T-helper 2 cell treated with Interferon-gamma antibody and Interleukin-4, amounts not matched to agents 100 ng/mL and 5 ng/mL, for 36 hours (primary cell): ENCODE results near the gene OR52E4. TPM values are rescaled to one million over a fixed set of nuclear protein-coding genes. Genes with fewer than 3 reads are reported as not detected.

Source experiments
- intact Hi-C: fragments of 100-400 bp; cut with micrococcal nuclease; formaldehyde crosslinking; loops from one replicate; pipeline ENCODE4 v1.15.1; 2023
- total RNA-seq: library from RNA; stranded (reverse); gene quantifications from 2 replicates; pipeline ENCODE4 v1.2.3, GENCODE V29; 2022

OR52E4 gene
- total RNA-seq, result not detected in 2 replicates

DNA sequence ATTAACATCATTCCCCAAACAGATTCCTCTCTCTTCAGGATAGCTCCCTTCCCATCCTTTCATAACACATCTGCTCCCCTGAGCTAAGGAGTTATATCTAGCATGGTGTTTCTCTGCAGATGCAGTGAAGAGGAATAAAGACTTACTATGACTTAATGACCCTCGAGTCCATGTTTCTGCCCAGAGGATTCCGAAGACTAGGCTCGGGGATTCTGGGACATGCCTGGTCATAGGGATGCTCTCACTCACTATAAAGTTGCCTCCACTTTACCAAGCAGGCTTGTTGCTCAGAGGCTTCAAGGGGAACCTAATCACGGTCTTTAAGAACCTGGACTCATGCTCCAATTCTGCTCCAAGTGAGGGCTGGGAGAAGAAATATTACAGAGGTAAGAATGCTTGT is at the start of gene OR52E4:
TSS of gene OR52E4 (plus strand) at position 301 of the 400 bp plus-strand sequence. CDS start 3,664 bp downstream, outside the sequence.
- intact Hi-C loops, result no loop called here

- intact Hi-C loops, result no loop called here
Measured at GRCh38 chr11:5831196-5831829, 49.1 kb upstream of the OR52E4 start.

GRCh38 chr11:5833446-5833845 is 47.0 kb upstream of the OR52E4 start:
- intact Hi-C loops, result no loop called here

DNA sequence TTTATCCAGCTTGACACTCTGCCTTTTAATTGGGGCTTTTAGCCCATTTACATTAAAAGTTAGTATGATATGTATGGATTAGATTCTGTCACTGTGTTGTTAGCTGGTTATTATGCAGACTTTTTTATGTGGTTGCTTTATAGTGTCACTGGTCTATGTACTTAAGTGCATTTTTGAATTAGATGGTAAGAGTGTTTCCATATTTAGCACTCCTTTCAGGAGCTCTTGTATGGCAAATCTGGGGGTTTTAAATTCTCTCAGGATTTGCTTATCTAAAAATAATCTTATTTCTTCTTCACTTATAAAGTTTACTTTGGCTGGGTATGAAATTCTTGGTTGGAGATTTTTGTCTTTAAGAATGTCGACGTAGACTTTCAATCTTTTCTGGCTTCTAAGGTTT is 42.7 kb upstream of the OR52E4 start:
- intact Hi-C loops, result no loop called here

DNA sequence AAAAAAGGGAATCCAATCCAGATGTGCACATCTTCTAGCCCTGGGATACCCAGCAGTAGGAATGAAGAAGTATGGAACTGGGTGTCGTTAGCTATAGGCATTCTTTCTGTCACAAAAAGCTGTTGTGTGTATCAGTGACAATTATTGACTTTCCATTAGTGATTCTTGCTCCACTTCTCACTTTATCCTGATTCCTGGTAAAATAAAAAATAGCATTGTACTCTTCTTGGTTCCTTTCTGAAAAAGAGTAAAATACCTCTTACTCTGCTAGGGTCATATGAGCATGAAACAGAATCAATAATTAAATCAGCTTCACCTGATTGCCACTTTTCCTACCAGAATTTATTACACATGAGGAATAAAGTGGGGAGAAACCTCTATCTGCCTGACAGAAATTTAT is 38.6 kb upstream of the OR52E4 start, which contains the start of gene OR52E6:
TSS of gene OR52E6 (minus strand) at position 101 of the 400 bp plus-strand sequence. CDS start at position 101, 0 bp downstream.
- intact Hi-C loops, result no loop called here

DNA sequence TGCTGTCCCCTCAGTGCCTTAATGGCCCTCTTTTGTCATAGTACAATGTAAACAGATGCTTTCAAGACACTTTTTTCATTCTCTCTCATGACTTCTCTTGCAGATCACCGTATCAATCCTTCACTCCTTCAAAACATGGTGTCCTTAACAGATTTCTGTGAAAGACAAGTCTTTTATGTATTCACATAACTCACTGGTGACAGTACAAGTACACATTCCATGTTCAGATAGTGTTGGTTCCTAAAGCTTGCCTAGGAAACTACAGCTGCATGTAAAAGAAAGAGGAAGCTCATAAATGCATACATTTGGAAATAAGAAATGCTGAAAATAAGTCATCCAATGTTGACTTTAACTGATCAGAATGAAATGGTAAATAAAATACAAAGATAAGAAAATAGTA is 33.7 kb upstream of the OR52E4 start:
- intact Hi-C loops, result no loop called here

DNA sequence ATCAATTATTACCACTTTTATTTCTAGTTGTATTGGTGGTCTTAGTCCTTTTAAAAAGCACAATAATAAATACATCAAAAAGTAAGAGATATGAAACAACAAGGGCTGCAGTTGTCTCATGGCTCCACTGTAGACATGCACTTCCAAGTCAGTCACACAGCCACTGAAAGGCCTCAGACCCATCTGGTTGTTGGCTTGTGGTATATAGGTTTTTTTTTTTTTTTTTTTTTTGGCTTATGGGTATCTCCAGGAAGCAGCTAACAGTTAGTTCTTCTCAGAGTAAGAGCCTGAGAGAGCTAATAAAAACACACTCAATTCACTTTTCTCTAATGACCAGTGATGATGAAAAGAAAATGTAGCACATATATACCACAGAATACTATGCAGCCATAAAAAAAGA is 32.7 kb upstream of the OR52E4 start:
- intact Hi-C loops, result no loop called here

- intact Hi-C loops, result no loop called here
Measured at GRCh38 chr11:5851002-5851401, 29.4 kb upstream of the OR52E4 start.

- intact Hi-C loops, result no loop called here
Measured at GRCh38 chr11:5857590-5857989, 22.8 kb upstream of the OR52E4 start, which contains the start of gene OR52E8. Gene OR52E8 (minus strand): TSS chr11:5857690. CDS start chr11:5857690, 0 bp downstream.

- intact Hi-C loops, result no loop called here
Measured at GRCh38 chr11:5865826-5866225, 14.6 kb upstream of the OR52E4 start.

GRCh38 chr11:5878564-5878963 is 1.9 kb upstream of the OR52E4 start:
- intact Hi-C loops, result no loop called here

GRCh38 chr11:5881756-5882155 is 1.3 kb downstream of the OR52E4 start:
- intact Hi-C loops, result no loop called here

- intact Hi-C loops, result no loop called here
Measured at GRCh38 chr11:5887172-5887571, 6.7 kb downstream of the OR52E4 start.

GRCh38 chr11:5887661-5888060 is 7.2 kb downstream of the OR52E4 start:
- intact Hi-C loops, result no loop called here

DNA sequence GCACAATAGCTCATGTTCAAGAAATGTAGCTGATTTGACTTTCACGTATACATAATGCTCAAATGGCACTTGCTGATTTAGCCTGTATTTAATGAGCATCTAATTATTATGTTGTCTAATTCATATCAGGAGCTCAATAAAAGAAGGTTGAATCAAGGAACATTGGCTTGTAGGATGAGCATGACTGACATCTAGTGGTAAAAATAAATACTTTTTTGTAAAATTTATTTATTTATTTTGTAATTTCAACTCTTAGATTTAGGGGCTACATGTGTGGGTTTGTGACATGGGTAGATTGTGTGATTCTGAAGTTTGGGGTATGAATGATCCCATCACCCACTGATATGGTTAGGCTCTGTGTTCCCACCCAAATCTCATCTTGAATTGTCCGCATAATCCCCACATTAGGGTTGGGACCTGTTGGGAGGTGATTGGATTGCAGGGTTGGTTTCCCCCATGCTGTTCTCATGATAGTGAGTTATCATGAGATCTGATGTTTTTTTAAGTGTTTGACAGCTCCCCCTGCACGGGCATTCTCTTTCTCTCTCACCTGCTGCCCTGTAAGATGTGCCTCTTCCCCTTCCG is 10.9 kb downstream of the OR52E4 start:
- intact Hi-C loops, result loop anchor here (5.0 kb wide), 2 partner anchors 289 to 1264 kb away; no protein-coding TSS in a partner anchor

DNA sequence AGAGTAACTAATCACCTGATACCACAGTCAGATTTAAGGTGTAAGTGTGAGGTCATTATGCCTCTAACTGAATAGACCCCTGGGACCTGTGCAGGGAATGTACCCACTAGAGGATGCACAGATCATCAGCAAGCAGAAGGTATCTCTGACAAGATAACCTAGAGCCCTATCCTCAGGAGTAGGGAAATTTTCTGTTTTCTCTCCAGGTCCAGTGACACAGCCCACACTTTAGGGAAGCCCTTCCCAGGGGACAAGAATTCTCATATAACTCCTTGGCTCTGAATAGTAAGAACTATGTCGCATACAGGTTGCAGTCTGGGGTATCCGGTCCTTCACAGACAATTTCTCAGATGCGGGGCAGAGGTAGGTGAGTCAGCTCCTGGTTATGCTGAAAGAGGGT is 12.5 kb downstream of the OR52E4 start, which contains the start of gene OR52E5:
TSS of gene OR52E5 (plus strand) at position 301 of the 400 bp plus-strand sequence. CDS start 7,569 bp downstream, outside the sequence.
- intact Hi-C loops, result loop anchor here (5.0 kb wide), 2 partner anchors 291 to 1266 kb away; no protein-coding TSS in a partner anchor

GRCh38 chr11:5899534-5899933 is 19.1 kb downstream of the OR52E4 start:
- intact Hi-C loops, result no loop called here

DNA sequence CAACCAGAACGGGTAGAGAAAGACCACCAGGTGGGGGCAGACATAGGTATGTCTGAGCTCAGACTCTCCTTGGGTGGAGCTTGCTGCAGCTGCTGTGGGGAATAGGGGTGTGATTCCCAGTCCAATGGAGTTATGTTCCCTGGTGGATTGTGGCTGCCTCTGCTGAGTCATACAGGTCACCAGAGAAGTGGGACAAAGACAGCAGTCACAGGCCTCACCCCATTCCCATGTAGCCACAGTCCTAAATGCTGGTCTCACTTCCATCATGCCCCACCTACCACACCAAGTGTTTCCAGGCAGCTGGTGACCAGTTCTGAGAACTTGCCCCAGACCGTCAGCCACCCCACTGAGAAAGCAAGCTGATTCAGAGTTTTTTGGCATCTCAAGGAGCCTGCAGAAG is 30.1 kb downstream of the OR52E4 start:
- intact Hi-C loops, result no loop called here

- intact Hi-C loops, result no loop called here
Measured at GRCh38 chr11:5922749-5923426, 42.5 kb downstream of the OR52E4 start.

DNA sequence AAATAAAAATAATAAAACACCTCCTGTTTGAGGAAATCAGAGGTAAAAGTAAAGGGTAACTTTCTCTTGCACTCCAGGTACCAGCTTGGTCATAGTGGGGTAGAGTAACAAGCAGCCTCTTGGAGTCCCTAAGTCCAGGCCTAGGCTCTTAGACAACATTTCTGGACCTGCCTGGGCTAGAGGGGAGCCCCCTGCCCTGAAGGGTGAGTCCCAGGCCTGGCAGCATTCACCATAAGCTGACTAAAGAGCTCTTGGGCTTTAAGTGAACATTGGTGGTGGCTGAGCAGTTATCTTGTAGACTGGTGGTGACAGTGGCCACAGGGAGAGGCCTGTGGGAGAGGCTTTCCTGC is 43.0 kb downstream of the OR52E4 start:
- intact Hi-C loops, result no loop called here

DNA sequence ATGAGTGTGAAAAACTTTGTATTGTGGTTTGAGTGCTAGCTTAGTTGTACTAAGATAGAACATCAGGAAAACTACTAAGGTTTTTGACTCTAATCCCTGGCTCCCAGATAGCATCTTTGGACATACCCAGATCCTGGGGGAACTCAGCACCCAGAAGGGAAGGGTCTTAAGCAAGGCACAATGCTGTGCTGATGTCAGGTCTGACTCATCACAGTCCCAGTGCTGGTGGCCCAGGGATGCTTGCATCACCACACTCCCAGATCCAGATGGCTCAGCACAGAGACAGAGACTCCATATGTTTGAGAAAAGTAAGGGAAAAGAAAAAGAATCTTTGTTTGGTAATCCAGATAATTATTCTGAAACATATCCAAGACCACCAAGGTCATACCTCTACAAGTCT is 43.4 kb downstream of the OR52E4 start:
- intact Hi-C loops, result no loop called here

DNA sequence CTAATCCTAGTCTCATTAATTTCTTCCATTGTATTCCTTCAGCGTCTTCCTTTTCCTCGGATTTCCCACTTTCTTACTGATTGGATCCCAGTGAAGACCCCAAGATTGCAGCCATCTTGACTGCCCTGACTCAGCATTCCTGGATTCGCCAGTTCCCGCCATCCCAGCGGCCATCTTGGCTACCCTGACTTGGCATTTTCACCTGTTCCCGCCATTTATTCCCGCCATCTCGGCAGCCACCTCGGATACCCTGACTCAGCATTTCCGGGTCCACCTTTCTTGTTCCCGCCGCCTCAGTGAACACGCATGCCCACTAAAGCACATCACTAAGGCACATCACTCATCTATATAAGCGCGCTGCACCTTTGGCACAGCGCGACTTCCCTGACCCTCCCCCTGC is 47.8 kb downstream of the OR52E4 start:
- intact Hi-C loops, result no loop called here
